NK-92 treated with Interleukin-12 subunit alpha and Interleukin-12 subunit beta, amount 100 ng/mL, for 24 hours (cell line): ENCODE data around the gene SEMA4D.

Experiments used
- DNase-seq: peaks from one replicate; lab custom pipeline; 2025; lab: John Stamatoyannopoulos, UW

The SEMA4D gene

GRCh38 chr9:89502038-89502601 is 4.2 kb upstream of the SEMA4D start:
- DNase-seq: peak; percentile 68

DNA sequence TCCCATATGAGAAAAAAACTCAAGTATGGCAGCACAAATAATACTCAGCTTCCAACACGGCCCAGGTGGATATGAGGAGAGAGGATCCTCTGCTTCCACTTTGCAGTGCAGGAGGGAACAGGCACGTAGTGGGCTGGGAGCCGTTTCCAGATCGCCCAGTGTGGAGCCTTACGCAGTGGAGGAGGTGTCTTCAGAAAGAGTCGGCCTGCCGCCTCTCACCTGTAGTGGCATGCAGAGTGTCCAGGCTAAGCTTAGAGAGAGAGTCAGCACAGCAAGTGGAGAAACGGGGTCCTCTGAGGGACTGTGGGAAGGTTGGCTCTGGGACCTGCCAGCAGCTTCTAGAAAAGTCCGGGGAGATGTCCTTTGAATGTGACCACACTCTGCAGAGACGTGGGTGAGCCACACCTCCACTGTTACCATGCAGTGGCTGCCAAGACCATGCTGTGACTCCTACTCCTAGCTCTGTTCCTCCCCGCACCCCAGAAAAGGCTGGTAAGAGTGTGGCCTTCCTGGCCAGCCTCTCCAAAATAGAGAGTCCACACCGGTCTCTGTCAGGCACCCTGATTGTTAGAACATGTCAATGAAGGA is 3.5 kb upstream of the SEMA4D start:
- peak; percentile 61 for DNase-seq

DNA sequence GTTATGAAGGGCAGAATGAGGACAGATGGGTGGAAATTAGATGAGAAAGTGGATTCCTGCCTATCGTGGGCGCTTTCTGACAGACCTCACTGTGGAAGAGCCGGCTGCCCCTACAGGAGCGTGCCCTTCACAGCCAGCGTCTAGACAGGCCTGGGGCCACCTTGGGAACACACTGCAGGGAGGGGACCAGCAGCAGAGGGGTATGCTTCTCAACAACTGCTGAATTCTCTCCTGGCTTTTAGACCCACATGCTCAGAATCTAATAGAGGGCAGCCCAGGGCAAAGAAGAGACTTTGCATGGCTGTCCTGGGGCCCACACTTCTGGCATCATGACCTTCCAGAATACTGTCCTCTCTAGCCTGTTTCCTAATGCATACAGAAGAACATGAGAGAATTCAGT is 2.1 kb upstream of the SEMA4D start:
- no peak for DNase-seq

- DNase-seq: peak; percentile 67
Observed at GRCh38 chr9:89498852-89499480, 1.1 kb upstream of the SEMA4D start.

DNA sequence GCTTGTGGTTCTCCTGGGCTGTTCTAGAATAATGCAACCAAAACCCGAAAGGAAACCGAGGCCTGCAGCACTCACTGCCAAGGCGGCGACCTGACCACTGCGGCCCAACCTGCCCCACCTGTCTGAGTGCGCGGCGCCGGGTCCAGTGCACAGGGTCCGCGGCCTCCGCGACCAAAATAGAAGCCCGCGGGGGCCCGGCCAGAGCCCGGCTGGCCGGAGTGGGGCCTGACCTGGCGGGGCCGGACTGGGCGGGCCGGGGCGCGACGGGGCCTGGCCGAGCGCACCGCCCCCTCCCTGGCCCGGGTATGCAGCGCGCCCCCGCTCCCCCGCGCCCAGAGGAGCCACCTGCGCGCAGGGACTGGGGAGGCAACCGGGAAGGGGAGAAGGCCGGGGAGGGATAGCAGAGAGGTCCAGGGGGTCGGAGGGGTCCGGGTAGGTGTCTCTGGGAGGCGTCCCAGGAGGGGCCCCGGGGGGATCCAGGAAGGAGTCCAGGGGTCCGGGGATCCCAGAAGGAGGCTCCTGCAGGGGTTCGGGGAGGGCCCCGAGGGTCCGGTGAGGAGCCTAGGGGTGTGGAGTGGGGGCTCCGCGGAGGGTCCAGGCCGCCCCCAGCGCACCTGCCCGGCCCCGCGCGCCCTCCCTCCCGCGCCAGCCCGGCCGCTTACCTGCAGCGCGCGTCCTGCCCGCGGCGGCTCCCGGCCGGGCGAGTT is 503 bp downstream of the SEMA4D start:
- DNase-seq: peak; percentile 47

DNA sequence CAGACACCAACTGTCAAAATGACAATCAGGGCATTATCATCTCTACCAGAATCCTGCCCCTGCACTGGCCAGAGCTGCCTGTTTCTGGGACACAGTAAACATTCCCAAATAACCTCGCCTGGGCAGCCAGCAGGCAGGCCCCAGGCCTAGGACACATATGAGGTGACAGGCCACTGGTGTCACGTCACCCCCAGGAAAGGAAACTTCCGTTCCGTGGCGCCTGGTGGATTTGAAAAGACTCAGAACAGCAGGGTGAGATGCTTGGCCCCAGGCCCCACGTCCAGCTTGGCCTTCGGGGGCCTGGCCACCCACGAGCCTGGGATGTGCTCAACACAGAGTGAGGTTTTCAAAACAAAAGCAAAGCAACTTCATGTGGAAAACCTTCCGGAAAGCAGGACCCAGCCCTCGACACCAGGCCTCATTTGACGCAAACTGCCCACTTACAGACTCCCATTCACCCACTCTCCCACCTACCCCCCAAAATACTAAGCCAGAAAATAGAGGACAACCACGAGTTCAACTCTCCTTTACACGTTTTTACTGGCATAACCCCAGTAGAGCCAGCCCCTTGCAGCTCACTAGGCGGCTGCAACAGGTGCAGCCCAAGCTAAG is 1.2 kb downstream of the SEMA4D start:
- DNase-seq: peak; percentile 34

GRCh38 chr9:89495824-89496560 is 1.9 kb downstream of the SEMA4D start:
- DNase-seq: no peak

GRCh38 chr9:89494199-89494598 is 3.7 kb downstream of the SEMA4D start:
- no peak for DNase-seq

DNA sequence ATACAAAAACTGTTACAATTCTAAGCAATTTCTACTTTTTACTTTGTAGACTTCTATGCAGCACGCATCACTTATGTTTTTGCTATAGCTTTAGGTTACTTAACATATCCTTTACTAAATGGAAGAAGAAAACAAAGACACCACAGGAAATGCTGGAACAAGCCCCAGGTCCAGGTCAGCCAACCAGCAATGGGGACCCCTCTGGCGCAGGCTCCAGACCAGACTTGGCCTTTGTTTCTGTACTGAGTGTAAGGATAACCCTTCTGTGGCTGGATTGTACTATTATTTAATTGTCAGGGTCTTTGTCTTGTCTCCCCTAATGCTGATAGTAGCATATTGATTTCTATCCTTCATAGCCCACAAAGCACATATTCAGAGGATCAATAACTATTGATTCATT is 4.2 kb downstream of the SEMA4D start:
- no peak for DNase-seq

DNA sequence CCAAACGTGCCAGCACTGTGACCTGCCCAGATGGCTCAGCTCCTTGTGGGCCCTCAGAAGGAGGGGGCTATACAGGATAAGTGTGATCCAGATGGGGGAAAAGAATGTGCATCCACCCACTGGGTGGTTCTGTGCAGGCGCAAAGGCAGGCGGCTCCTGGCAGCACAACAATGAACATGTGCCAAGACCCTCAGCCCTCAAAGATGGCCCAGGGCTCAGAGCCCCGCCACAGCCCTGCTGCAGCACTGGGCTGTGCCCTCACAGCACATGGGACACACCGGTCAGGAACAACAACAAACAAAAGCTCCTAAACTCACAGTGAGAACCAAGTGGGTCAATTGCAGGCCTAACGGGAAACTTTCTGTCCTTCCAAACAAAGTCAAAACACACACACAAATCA is 4.7 kb downstream of the SEMA4D start:
- DNase-seq: no peak

DNA sequence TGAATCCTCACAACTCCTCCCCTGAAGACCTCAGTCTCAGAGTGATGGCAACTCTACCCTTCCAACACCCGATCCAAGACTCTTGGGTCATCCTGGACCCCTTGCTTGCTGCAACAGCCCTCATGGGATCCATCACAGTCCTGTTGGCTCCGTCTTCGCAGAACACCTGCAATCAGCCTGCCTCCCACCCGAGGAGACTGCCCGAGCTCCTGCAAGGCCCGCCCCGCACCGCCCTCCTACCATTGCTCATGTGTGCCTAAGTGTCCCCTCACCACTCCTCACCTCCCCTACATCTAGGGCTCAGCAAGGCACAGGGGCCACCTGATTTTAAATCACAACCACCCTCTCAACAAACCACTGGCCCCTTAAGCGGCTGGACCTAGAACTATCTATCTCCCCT is 5.3 kb downstream of the SEMA4D start:
- no peak for DNase-seq

DNA sequence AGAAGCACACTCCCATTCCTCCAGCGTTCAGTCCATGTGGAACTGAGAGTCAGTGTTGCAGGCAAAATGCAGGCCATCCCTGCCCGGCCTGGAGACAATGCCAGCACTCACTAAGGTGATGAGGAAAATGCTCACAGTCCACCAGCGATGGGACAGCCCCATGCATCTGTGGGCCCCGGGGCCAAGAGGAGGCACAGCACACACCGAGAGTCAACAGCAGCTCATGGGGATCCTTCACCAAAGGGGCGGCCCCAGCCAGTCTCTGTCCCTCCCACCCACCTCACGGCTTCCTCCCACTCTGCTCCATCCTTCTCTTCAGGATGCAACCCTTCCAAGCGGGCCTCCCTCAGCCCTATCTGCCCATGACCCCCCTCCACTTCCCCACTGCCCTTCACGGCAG is 6.2 kb downstream of the SEMA4D start:
- DNase-seq: no peak

DNA sequence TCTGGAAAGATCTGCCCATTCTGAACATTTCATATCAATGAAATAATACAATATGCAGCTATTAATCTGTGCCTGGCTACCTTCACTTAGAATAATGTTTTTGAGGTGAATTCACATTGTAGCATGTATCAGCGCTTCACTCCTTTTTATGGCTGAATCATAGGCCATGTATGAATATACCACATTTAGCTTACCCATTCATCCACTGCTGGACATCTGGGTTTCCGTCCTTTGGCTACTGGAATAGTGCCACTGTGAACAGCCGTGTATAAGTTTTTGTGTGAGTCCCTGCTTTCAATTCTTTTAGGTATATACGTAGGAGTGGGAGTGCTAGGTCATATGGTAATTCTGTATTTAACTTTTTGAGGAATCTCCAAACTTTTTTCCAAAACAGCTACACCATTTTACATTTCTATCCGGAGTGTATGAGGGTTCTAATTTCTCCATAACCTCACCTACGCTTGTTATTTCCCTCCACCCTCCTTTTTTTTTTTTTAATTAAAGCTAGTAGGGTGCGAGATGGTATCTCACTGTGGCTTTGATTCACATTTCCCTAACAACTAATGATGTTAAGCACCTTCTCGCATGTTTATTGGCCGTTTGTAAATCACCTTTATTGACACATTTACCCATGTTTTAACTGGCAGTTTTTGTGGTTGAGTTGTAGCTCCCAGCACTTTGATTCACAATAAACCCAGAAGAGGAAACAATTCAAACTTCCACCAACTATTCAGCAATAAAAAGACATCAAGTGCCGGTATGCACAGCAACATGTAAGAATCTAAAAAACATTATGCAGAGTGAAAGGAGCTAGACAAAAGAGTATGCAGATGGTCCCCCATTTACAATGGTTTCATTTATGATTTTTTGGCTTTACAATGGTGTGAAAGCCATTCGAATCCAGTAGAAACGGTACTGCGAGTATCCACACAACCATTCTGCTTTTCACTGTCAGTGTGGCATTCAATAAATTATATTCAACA is 8.1 kb downstream of the SEMA4D start:
- no peak for DNase-seq

DNA sequence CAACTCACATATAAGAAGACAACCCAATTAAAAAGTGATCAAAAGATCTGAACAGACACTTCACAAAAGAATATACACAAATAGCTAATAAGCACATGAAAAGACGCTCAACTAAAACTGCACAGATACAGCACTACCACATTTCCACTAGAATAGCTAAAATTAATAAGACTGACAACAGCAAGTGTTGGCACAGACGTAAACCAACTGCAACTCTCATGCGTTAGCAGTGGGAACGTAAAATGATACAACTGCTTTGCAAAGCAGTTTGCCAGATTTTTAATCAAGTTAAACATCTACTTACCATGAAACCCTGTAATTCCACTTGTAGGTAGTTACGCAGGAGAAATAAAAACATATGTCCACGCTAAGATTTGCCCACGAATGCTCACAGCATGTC is 9.0 kb downstream of the SEMA4D start:
- DNase-seq: no peak

DNA sequence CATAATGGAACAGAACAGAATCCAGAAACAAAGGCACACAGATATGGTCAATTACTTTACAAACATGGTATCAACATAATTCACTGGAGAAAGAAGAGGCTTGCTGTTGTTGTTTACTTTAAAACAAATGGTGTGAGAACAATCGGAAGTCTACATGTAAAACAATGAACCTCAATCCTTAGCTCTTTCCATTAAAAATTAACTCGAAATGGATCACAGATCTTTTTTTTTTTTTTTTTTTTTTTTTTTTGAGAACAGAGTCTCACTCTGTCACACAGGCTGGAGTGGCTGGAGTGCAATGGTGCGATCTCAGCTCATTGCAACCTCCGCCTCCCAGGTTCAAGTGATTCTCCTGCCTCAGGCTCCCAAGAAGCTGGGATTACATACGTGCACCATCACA is 9.8 kb downstream of the SEMA4D start:
- no peak for DNase-seq

DNA sequence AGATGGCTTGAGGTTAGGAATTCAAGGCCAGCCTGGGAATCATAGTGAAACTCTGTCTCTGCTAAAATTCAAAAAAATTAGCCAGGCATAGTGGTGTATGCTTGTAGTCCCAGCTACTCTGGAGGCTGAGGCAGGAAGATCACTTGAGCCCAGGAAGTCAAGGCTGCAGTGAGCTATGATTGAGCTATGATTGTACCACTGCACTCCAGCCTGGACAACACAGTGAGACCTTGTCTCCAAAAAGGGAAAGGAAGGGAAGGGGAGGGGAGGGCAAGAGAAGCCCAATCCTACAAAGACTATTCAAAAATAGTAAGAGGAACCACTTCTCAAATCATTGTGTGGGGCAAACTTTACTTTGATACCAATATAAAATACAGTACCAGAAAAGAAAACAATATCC is 11.2 kb downstream of the SEMA4D start:
- no peak for DNase-seq

GRCh38 chr9:89484475-89485404 is 13.2 kb downstream of the SEMA4D start:
- DNase-seq: no peak

- DNase-seq: no peak
Observed at GRCh38 chr9:89483592-89484474, 14.1 kb downstream of the SEMA4D start.

DNA sequence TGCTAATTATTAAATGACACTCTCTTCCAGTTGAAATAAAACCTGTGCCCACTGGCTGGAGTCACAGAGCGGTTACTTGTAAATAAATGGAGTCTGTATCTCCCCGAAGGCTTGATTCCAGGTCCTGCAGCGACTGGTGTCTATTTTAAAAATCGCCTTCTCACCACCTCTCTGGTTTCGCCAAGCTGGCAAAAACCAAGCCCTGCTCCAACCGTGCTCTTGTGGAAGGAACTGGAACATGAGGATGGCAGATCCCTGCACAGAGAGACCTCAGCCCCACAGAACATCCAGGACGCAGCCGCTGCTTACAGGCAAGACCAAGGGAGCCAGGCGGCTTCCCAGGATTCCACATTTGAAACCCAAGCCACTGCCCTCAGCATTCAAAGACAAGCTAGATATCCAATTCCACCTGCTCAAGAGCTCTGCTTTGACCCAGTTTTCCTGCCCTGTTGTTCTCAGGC is 15.0 kb downstream of the SEMA4D start:
- DNase-seq: no peak
